GM19351 (cell line): Measurements from ENCODE around the gene PPARG.
"Not testable (repeated sequence)": the region's sequence is repeated elsewhere in the genome, so short reads cannot be mapped to it uniquely, and the experiment has no call there.

ENCODE experiments used
- ATAC-seq: cut with Tn5 transposase; IDR thresholded peaks from one replicate; pipeline ENCODE4 v1.9.1; 2021; ENCODE audit warnings: mild to moderate bottlenecking, moderate library complexity; ENCODE audit not compliant: unreplicated experiment

Gene PPARG

DNA sequence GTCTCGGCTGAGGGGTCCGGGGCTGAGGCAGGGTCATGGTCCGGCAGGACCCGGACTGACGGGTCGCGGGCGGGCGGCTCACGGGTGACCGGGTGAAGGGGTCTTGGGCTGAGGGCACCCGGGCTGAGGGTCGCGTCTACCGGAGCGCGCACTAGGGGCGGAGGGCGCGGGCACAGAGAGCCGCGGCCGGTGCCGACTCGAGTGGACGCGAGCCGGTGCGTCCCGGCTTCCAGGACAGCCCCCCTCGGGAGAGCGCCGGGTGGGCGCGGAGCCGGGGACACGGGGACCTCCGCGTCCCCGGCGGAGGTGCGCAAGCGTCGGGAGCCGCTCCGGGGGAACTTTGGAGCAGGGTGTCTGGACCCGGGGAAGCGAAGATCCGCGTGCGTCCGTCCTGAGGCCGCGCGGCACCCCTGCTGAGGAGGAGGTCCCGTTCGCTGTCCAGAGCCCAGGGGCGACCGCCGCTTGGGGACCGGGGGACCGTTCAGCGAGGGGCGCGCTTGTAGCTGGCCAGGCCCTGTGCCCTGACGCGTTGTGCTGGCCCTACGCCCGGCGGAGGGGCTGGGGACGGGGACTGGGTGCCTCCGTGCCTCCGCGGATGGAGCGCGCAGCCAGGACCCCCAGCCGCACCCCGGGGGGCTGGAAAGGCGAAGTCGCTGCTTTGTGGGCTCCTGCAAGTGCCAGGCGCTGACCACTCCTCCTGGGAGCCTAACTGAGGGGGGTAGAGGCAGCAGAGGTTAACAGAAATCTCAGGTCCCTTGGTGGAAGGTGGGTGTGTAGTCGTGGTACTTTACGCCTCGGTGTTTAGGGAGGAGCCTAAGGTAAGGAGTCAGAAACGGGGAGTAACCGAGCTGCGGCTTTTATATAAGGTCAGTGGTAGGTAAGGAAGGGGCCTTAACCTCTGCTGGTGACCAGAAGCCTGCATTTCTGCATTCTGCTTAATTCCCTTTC is at the start of gene PPARG:
Gene PPARG (plus strand): TSS at position 889 of the 948 bp plus-strand sequence. CDS start 90,642 bp downstream, outside the sequence.
- ATAC-seq, result no peak

DNA sequence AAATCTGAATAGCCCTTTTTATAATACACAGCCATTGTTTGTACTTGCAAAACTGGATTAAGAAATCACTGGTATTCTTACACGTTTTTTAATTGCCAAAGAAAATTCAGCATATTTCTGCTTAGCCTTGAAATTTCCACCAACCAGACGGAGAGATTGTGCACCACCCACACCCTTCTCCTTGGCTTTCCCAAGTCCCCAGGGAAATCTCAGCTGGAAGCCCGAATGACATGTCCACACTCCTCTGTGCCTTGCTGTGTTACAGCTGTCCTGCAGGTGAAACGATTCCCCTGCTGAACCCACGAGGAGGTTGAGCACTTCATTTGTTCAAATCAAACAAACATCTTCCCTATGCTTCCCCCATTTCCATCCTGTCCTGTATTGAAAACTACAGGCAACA is 49.6 kb upstream of the PPARG start:
- ATAC-seq, result no peak

GRCh38 chr3:12242772-12243171 is 46.1 kb upstream of the PPARG start:
- ATAC-seq, result no peak

DNA sequence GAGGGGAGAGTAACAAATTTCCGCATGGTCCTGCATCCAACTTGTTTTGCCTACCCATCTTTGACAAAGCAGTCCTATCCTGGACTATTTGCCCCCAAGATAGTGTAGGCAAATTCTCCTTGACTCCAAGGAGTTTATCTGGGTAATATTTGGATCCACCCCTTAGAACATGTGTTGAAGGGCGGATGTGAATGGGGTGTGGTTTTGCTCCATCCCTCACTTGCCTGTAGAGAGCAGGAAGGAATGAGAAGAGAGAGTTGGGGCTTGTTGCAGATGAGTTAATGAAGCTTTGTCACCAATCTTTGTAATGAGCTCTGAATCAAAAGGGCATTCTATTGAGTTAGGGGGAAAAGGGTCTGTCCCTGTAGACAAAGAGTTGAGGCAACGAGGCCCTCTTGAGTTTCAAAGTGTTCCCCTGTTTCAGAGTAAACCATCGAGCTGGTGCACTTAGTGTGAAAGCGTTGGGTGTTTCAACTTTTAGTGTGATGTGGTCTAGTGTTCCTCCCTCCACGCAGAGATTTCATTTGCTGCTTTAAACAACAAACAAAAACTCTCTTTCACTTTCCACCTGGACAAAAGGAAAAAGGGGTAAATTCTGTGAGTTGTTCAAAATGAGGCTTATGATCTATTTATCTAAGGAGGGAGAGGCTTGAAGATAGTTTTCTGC is 42.2 kb upstream of the PPARG start:
- ATAC-seq, result no peak

GRCh38 chr3:12247411-12247810 is 41.5 kb upstream of the PPARG start:
- no peak for ATAC-seq

DNA sequence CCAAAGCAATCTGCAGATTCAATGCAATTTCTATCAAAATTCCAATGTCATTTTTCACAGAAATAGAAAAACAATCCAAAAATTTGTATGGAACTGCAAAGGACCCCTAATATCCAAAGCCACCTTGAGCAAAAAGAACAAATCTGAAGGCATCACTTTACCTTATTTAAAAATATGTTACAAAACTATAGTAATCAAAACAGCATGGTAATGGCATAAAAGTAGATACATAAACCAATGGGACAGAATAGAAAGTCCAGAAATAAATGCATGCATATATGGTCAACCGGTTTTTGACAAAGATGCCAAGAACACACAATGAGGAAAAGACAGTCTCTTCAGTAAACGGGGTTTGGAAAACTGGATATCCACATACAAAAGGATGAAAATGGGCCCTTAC is 39.4 kb upstream of the PPARG start:
- ATAC-seq, result no peak

DNA sequence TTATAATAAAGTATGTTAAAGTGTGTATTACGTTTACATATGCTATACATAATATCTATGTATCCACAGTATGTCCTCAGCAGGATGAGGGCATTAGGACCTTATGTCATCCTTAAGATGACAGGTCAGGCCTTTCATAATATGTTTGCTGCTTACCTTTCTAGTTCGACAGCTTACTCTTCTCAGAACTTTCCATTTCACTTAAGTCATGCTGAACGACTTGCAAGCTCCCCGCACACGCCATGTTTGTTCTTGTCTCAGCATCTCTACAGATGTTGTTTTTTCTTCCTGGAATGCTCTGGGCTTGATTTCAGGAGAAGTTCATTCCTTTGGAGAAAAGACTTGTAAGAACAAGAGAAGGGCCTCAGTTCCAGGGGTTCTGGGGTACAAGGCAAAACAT is 36.0 kb upstream of the PPARG start:
- no peak for ATAC-seq

GRCh38 chr3:12253516-12254343 is 35.1 kb upstream of the PPARG start:
- no peak for ATAC-seq

- ATAC-seq, result no peak
Observed at GRCh38 chr3:12255393-12255792, 33.5 kb upstream of the PPARG start.

DNA sequence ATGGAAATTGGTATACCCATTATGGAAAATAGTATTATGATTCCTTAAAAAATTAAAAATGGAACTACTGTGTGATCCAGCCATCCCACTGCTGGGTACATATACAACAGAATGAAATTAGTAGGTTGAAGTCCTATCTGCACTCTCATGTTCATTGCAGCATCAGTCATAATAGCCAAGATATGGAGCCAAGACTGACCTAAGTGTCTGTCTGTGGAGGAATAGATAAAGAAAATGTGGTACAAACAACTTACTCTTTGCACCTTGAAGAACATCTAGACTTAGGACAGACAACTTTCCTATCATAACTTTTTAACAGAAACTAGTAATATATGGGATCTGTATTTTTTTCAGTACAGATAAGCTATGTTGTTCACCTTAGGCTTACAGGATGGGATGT is 30.0 kb upstream of the PPARG start:
- ATAC-seq, result no peak

- ATAC-seq, result not testable (repeated sequence)
Observed at GRCh38 chr3:12262173-12262572, 26.7 kb upstream of the PPARG start.

GRCh38 chr3:12265508-12265907 is 23.4 kb upstream of the PPARG start:
- ATAC-seq, result no peak

DNA sequence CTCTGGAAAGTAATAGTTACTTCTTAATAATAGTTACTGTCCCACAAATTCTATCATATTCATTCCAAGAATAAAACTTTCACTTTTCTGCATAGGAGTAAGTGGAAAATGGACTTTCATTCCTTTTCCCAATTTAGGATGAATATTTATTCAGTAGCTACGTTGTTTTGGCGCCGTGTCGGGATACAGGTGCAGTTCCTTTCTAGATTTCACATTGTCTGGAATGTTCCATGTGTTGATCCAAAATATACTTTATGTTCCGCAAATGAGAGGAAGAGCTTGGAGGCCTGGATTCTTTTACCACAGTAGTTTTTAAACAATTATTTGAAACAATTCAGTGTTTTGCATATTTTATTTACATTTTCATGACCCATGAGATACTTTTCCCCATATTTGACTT is 22.8 kb upstream of the PPARG start:
- ATAC-seq, result no peak

GRCh38 chr3:12267376-12268030 is 21.4 kb upstream of the PPARG start:
- no peak for ATAC-seq

- no peak for ATAC-seq
Observed at GRCh38 chr3:12268049-12268735, 20.7 kb upstream of the PPARG start.

GRCh38 chr3:12270976-12271375 is 17.9 kb upstream of the PPARG start:
- ATAC-seq, result no peak

DNA sequence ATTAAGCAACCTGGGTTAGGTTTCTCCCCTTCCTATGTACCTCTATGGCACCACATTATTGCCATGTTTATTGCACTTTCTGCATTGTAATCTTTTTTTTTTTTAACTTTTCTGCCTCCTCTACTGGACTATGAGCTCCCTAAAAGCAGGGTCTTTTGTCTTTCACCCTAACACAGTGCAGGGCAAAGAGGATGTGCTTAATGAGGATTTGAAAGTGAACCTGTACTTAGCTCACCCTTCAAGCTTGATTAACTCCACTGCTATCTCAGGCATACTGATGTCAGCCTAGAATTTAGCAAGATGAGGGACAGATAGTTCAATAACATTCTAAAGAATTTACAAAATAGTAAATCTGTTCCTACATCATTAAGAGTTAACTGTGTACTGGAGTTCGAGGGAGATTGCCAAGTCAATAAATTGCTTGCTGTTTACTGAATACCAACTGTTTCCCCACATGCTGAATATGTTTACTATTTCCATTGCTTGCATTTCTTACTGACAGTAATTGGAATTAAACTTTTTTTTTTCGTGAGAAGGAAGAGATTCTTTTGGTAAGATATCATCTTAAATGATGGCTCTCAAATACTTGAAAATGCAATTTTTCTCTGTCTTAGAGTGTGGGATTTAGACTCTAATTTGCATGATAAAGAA is 15.7 kb upstream of the PPARG start:
- ATAC-seq, result peak; percentile 100

- no peak for ATAC-seq
Observed at GRCh38 chr3:12275974-12276650, 12.8 kb upstream of the PPARG start.

- ATAC-seq, result not testable (repeated sequence)
Observed at GRCh38 chr3:12276827-12277226, 12.0 kb upstream of the PPARG start.
